GM19452 (cell line): ENCODE results near the gene CACUL1.
"Not testable (repeated sequence)": the region's sequence is repeated elsewhere in the genome, so short reads cannot be mapped to it uniquely, and the experiment has no call there.

Experiments
- ATAC-seq: cut with Tn5 transposase; IDR thresholded peaks from one replicate; pipeline ENCODE4 v1.9.1; 2021; ENCODE audit not compliant: unreplicated experiment

CACUL1 gene

GRCh38 chr10:118658168-118658567, 96.6 kb downstream of the CACUL1 start:
- ATAC-seq, result not testable (repeated sequence)

- not testable (repeated sequence) for ATAC-seq
These were observed 109.5 kb downstream of the CACUL1 start for GRCh38 chr10:118645294-118645693.

GRCh38 chr10:118642228-118642627, 112.5 kb downstream of the CACUL1 start:
- ATAC-seq, result no peak

GRCh38 chr10:118638680-118639079, 116.1 kb downstream of the CACUL1 start:
- no peak for ATAC-seq

GRCh38 chr10:118635674-118636402, 118.9 kb downstream of the CACUL1 start:
- ATAC-seq, result no peak

- ATAC-seq, result no peak
These were observed 121.0 kb downstream of the CACUL1 start for GRCh38 chr10:118633786-118634185.

GRCh38 chr10:118629211-118629610, 125.6 kb downstream of the CACUL1 start:
- no peak for ATAC-seq

- no peak for ATAC-seq
These were observed 126.4 kb downstream of the CACUL1 start for GRCh38 chr10:118628397-118628796.

- no peak for ATAC-seq
These were observed 127.8 kb downstream of the CACUL1 start for GRCh38 chr10:118626953-118627352.
